GM18858 (cell line): Measurements from ENCODE around the gene BOD1L1.

ENCODE experiments used
- ATAC-seq: cut with Tn5 transposase; IDR thresholded peaks from one replicate; pipeline ENCODE4 v1.9.1; 2021; ENCODE audit not compliant: unreplicated experiment

The BOD1L1 gene

GRCh38 chr4:13626492-13627177 is 890 bp downstream of the BOD1L1 start:
- ATAC-seq: no peak

GRCh38 chr4:13618212-13618806 is 9.2 kb downstream of the BOD1L1 start:
- ATAC-seq: no peak

- ATAC-seq: no peak
Observed at GRCh38 chr4:13617801-13618200, 9.7 kb downstream of the BOD1L1 start.

GRCh38 chr4:13616597-13616996 is 10.9 kb downstream of the BOD1L1 start:
- no peak for ATAC-seq

GRCh38 chr4:13615161-13615560 is 12.4 kb downstream of the BOD1L1 start:
- ATAC-seq: peak; percentile 40

- no peak for ATAC-seq
Observed at GRCh38 chr4:13612569-13612968, 15.0 kb downstream of the BOD1L1 start.

- ATAC-seq: peak; percentile 95
Observed at GRCh38 chr4:13611283-13611842, 16.2 kb downstream of the BOD1L1 start.

- ATAC-seq: no peak
Observed at GRCh38 chr4:13605330-13605729, 22.2 kb downstream of the BOD1L1 start.

GRCh38 chr4:13601848-13602247 is 25.7 kb downstream of the BOD1L1 start:
- no peak for ATAC-seq

- ATAC-seq: peak; percentile 85
Observed at GRCh38 chr4:13601048-13601447, 26.5 kb downstream of the BOD1L1 start.

- no peak for ATAC-seq
Observed at GRCh38 chr4:13599159-13599558, 28.4 kb downstream of the BOD1L1 start.

GRCh38 chr4:13597604-13598003 is 29.9 kb downstream of the BOD1L1 start:
- no peak for ATAC-seq

- no peak for ATAC-seq
Observed at GRCh38 chr4:13597141-13597540, 30.4 kb downstream of the BOD1L1 start.

GRCh38 chr4:13592220-13592619 is 35.3 kb downstream of the BOD1L1 start:
- ATAC-seq: no peak

- ATAC-seq: no peak
Observed at GRCh38 chr4:13590766-13591165, 36.8 kb downstream of the BOD1L1 start.

GRCh38 chr4:13588954-13589353 is 38.6 kb downstream of the BOD1L1 start:
- no peak for ATAC-seq

- no peak for ATAC-seq
Observed at GRCh38 chr4:13584481-13584880, 43.0 kb downstream of the BOD1L1 start.

- ATAC-seq: no peak
Observed at GRCh38 chr4:13580036-13580435, 47.5 kb downstream of the BOD1L1 start.

GRCh38 chr4:13577660-13578059 is 49.9 kb downstream of the BOD1L1 start:
- no peak for ATAC-seq

GRCh38 chr4:13570916-13571315 is 56.6 kb downstream of the BOD1L1 start:
- no peak for ATAC-seq

- ATAC-seq: no peak
Observed at GRCh38 chr4:13567125-13567524, 60.4 kb downstream of the BOD1L1 start.

GRCh38 chr4:13562876-13563275 is 64.6 kb downstream of the BOD1L1 start:
- ATAC-seq: no peak

- no peak for ATAC-seq
Observed at GRCh38 chr4:13561673-13562072, 65.9 kb downstream of the BOD1L1 start.
